H1 (cell line): ENCODE data around the gene DUOXA1.
"Not testable (repeated sequence)": the region's sequence is repeated elsewhere in the genome, so short reads cannot be mapped to it uniquely, and the experiment has no call there.

Experiments
- FOSL1 ChIP-seq: IDR thresholded peaks from 2 replicates; pipeline ENCODE4 v1.6.1; 2011; ENCODE audit warnings: mild to moderate bottlenecking, low read depth, low read length, moderate library complexity; ENCODE audit not compliant: insufficient read depth
- POLR2A ChIP-seq, 2 experiments: IDR thresholded peaks; 1 replicate in 1 of 2; 2 replicates in 1 of 2; pipeline ENCODE4 v1.6.1; 2011; ENCODE audit warnings: low read depth in 2 of 2, low read length in 2 of 2, mild to moderate bottlenecking in 2 of 2; ENCODE audit errors: control extremely low read depth in 1 of 2
- POLR2AphosphoS5 ChIP-seq: IDR thresholded peaks from 2 replicates; pipeline ENCODE4 v1.6.1; 2011; ENCODE audit warnings: low read depth, low read length
- RAD21 ChIP-seq, 2 experiments: IDR thresholded peaks in 1 of 2; conservative IDR thresholded peaks in 1 of 2; 2 replicates each; pipeline ENCODE4 v1.6.1; 2011; ENCODE audit warnings: low read depth in 2 of 2, low read length in 2 of 2, improper control_type of control experiment in 1 of 2, inconsistent platforms in 1 of 2, mild to moderate bottlenecking in 1 of 2, moderate library complexity in 1 of 2
- SRF ChIP-seq: IDR thresholded peaks from 2 replicates; pipeline ENCODE4 v1.6.1; 2011; ENCODE audit warnings: mild to moderate bottlenecking, low read depth, low read length, moderate library complexity
- SUZ12 ChIP-seq: fragments of 200-600 bp; sonication (generic); IDR thresholded peaks from 2 replicates; pipeline ENCODE4 v1.6.1; 2012; ENCODE audit warnings: mild to moderate bottlenecking, inconsistent platforms, low read length, moderate library complexity, mixed read lengths
- TAF1 ChIP-seq: IDR thresholded peaks from 2 replicates; pipeline ENCODE4 v1.6.1; 2011; ENCODE audit warnings: mild to moderate bottlenecking, low read depth, low read length
- TBP ChIP-seq: IDR thresholded peaks from 2 replicates; pipeline ENCODE4 v1.6.1; 2011; ENCODE audit warnings: low read depth, low read length, improper control_type of control experiment
- TEAD4 ChIP-seq: IDR thresholded peaks from 2 replicates; pipeline ENCODE4 v1.6.1; 2012; ENCODE audit warnings: low read depth, low read length, inconsistent platforms, mixed read lengths
- TF ChIP-seq, protein P1 (sequence below): IDR thresholded peaks from 2 replicates; pipeline ENCODE4 v1.6.1; 2011; ENCODE audit warnings: low read length, improper control_type of control experiment
- TF ChIP-seq, protein P2 (sequence below), 3 experiments: IDR thresholded peaks; 1 replicate in 2 of 3; 2 replicates in 1 of 3; pipeline versions ENCODE4 v1.5.1 to v1.6.1; 2011; ENCODE audit warnings: low read length in 3 of 3, mild to moderate bottlenecking in 3 of 3, inconsistent platforms in 2 of 3, low read depth in 1 of 3, moderate library complexity in 1 of 3; ENCODE audit not compliant: insufficient read depth in 1 of 3; ENCODE audit errors: control extremely low read depth in 1 of 3

DNA sequence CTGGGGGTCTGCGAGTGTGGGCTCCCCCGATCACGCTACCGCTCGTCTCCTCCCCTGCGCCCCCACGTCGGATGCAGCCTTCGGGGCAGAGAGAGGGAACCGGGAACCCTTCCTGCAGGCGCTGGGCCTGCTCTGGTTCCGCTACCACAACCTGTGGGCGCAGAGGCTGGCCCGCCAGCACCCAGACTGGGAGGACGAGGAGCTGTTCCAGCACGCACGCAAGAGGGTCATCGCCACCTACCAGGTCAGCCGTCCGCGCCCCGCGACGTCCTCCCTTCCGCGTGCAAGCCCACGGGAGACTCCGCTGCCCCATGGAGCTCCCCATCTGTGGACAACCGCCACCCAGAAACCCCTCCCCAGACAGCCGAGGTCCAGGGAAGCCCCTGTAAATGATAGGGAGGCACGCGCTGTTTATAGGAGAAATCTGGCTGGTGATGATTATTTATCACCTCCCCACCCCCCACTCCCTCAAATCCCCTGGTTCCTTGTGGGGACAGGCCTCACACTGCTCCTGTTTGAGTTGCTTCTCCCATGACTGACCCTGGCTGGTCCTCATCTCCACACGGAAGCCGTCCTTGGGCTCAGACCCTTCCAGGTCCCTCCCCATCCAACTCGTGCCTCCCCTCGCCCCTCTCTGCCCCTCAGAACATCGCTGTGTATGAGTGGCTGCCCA lies 6.2 kb upstream of the DUOXA1 start:
- TF ChIP-seq, protein P1, sequence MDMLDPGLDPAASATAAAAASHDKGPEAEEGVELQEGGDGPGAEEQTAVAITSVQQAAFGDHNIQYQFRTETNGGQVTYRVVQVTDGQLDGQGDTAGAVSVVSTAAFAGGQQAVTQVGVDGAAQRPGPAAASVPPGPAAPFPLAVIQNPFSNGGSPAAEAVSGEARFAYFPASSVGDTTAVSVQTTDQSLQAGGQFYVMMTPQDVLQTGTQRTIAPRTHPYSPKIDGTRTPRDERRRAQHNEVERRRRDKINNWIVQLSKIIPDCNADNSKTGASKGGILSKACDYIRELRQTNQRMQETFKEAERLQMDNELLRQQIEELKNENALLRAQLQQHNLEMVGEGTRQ: not testable (repeated sequence)
- TF ChIP-seq TBP; TEAD4; TAF1; POLR2A (IDR thresholded peaks at IDR 0.05; ENCODE audit: control extremely low read depth in 1 of 2, low read depth in 2 of 2, low read length in 2 of 2); FOSL1; POLR2AphosphoS5; RAD21 (IDR thresholded peaks at IDR 0.05 in 1 of 2, conservative IDR thresholded peaks at IDR 0.05 in 1 of 2; ENCODE audit: low read depth in 2 of 2, low read length in 2 of 2); SRF: not testable (repeated sequence)
- TF ChIP-seq SUZ12: peak; percentile 63; the same call in 1 of the 2 replicates
- TF ChIP-seq, protein P2, sequence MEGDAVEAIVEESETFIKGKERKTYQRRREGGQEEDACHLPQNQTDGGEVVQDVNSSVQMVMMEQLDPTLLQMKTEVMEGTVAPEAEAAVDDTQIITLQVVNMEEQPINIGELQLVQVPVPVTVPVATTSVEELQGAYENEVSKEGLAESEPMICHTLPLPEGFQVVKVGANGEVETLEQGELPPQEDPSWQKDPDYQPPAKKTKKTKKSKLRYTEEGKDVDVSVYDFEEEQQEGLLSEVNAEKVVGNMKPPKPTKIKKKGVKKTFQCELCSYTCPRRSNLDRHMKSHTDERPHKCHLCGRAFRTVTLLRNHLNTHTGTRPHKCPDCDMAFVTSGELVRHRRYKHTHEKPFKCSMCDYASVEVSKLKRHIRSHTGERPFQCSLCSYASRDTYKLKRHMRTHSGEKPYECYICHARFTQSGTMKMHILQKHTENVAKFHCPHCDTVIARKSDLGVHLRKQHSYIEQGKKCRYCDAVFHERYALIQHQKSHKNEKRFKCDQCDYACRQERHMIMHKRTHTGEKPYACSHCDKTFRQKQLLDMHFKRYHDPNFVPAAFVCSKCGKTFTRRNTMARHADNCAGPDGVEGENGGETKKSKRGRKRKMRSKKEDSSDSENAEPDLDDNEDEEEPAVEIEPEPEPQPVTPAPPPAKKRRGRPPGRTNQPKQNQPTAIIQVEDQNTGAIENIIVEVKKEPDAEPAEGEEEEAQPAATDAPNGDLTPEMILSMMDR (IDR thresholded peaks at IDR 0.05; ENCODE audit: control extremely low read depth in 1 of 3, insufficient read depth in 1 of 3, low read depth in 1 of 3, low read length in 3 of 3): not testable (repeated sequence)
